DLD1 (cell line): ENCODE data around the gene TFCP2.

ENCODE experiments used
- in situ Hi-C: cut with HindIII; loops from 2 replicates; pipeline ENCODE4 v1.10.0; 2017; ENCODE audit warnings: low sequenced_read_pairs

Gene TFCP2

DNA sequence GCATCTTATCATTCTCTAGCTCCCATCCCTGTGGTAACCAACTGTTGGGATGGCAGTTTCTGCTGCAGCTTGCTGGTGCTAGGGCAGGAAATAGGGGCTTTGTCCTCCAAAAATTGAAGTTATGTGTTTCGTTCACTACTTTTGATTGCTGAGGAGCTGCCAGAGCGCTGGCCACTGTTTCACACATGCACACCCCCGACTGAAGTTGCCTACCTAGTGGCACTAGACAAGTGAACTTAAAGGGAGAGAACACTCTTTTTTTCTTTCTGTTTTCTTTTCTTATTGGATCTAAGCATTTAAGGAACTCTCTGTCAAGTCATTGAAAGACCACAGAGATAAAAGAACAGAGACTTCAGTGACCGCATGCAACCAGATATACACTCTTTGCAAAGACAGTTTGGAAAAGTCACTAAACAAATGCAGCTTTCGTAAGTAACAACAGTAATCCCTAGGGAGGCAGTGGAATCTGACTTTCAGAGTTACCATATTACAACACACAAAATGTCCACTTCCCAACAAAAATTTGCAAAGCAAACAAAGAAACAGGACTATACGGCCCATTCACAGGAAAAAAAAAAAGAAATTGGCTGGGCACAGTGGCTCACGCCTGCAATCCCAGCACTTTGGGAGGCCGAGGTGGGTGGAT is 12.0 kb downstream of the TFCP2 start:
- in situ Hi-C loops: no loop called here

- in situ Hi-C loops: no loop called here
Observed at GRCh38 chr12:51156245-51156765, 16.6 kb downstream of the TFCP2 start.

DNA sequence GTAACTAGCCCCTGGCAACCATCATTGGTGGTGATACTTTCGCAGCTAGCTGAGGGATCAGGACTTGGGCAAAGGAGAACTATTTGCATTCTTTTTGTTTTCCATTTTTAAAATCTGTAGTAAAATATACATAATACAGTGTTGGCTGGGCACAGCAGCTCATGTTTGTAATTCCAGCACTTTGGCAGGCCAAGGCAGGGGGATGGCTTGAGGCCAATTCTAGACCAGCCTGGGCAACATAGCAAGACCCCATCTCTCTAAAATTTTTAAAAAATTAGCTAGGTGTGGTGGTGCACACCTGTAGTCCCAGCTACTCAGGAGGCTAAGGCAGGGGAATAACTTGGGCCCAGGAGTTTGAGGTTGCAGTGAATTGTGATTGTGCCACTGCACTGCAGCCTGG is 20.0 kb downstream of the TFCP2 start:
- in situ Hi-C loops: no loop called here

DNA sequence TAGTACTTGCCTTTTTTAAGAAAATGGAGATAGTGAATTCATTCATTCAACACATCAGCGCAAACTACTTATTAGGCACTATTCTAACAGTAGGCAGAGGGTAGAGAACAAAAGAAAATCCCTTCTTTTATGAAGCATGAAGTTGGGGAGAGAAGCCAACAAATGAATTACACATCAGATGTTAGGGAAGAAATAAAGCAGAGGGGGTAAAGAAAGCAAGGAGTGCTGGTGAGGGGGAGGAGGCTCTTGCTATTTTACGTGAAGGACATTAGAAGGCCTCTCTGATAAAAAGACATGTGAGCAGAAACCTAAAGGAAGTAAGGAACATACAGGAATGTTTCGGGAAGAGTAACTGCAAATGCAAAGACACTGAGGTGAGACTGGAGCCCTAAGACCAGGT is 22.2 kb downstream of the TFCP2 start:
- in situ Hi-C loops: no loop called here

GRCh38 chr12:51147309-51147708 is 25.6 kb downstream of the TFCP2 start:
- in situ Hi-C loops: no loop called here

GRCh38 chr12:51139292-51139844 is 33.6 kb downstream of the TFCP2 start:
- in situ Hi-C loops: no loop called here

GRCh38 chr12:51132693-51133092 is 40.2 kb downstream of the TFCP2 start:
- in situ Hi-C loops: no loop called here

- in situ Hi-C loops: no loop called here
Observed at GRCh38 chr12:51131745-51132521, 41.0 kb downstream of the TFCP2 start.

GRCh38 chr12:51128919-51129318 is 44.0 kb downstream of the TFCP2 start:
- in situ Hi-C loops: no loop called here

DNA sequence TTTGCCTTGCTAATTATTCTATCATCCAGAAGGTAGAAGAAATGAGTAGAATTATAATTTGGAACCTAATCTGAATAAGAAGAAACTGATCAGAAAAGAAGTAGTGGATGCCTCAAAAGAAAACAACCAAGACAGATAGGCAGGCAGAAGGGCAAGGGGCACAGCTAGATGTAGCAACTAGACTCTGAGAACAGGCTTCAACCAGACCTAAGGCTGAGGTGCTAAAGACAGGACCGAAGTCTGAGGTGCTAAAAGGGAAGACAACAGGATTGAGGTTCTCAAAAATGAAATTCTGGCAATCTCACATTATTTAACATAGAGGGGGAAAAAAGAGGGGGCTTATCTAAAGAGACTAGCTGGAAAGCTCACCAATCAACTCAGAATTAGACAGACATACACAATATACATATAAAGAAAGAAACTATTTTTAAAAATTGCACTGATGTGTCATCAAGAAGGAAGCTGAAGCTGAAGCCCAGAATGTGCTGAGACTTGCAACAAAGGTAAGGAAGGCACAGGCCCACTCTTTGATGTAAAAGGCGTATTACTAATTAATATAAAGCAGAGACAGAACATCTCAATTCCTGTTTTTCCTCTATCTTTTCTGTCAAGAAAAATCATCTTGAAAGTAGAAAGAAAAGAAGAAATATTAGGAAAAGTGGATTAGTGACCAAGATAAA is 45.7 kb downstream of the TFCP2 start:
- in situ Hi-C loops: no loop called here

DNA sequence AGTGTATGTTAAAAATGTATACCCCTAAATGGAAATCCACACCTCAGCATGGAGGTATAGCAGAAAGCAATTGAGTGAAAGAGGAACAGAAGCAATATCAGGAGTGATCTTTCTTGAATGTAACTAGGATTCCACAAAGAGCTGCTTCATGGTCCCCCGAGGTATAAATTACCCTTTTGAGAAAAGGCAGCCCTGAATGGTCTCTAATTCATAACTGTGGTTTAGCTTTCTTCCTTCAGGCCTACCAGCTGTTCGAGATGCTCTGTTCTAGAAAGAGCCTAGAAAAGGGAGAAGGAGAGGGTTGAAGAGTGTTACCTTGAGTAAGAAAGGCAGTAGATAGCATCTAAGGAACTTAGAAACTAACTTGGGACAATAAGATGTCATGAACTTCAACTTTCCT is 46.6 kb downstream of the TFCP2 start:
- in situ Hi-C loops: no loop called here

DNA sequence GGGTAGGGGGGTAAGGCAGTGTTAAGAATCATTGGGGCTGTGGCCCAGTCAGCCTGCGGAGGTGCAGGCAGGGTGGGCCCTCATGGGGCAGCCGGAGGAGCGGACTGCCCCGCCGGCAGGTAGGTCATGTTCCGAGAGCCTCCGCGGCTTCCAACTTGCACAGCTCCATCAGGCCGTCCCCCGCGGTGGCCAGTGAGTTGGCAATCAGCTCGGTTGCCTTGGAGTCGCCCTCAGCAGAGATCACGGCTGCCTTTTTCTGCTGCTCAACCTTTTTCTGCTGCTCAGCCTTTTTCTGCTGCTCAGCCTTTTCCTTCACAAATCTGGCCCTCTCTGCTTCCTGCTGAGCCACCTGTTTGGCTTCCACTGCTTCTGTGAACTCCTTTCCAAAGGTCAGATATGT is 48.4 kb downstream of the TFCP2 start:
- in situ Hi-C loops: no loop called here

DNA sequence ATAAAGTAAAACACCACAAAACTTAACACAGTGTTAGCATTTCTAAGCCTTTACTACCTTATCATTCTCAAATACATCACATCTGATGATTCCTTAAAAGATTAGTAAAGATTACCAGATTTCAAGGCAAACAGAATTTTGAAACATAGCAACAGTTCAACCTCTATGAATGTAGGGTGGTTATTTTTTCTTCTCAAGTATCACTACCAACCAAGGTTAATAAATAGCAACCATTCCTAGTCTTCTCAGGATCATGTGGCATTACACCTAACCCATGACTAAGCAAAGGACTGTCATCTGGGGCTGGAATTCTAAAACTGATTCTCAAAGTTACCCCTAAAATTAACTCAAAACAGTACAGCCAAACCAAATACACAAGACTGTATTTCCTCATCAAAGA is 50.1 kb downstream of the TFCP2 start:
- in situ Hi-C loops: no loop called here

DNA sequence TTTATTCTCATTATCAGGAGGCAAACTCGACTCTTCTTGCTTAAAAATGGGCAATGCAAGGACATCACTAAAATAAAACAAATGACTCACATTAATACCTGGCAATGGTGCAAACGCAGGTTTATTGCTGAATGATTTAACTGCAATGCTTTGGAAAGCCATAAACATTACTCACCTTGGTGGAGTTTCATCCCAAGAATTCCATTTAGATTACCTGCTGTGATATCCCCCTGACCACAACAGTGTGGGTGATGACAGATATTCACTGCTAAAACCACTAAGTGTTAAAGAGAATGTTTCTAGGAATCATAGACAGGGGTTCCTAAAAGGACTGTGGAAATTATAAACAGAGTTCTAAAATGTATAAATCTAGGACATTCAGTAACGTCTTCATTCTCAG is 54.2 kb downstream of the TFCP2 start:
- in situ Hi-C loops: no loop called here

DNA sequence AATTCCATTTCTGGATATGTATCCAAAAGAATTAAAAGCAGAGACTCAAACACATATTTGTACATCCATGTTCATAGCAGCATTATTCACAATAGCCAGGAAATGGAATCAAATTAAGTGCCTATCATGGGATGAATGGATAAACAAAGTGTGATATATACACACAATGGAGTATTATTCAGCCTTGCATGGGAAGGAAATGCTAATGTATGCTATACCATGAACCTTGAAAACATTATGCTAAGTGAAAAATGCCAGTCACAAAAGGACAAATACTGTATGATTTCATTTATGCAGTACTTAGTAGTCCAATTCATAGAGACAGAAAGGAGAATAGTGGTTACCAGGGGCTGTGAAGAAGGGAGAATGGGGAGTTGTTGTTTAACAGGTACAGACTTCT is 57.4 kb downstream of the TFCP2 start:
- in situ Hi-C loops: no loop called here

DNA sequence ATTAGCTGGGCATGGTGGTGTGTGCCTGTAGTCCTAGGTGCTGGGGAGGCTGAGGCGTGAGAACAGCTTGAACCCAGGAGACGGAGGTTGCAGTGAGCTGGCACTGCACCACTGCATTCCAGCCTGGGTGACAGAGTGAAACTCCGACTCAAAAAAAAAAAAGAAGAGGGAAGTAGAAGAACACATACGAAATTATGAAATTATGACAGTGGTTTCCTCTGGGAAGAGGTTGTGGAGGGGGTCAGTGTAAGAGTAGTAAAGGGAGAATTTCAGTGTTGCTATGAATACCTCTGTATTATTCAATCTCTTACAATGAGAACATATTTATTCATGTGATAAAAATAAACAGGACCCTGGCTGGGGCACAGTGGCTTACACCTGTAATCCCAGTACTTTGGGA is 64.8 kb downstream of the TFCP2 start:
- in situ Hi-C loops: no loop called here

DNA sequence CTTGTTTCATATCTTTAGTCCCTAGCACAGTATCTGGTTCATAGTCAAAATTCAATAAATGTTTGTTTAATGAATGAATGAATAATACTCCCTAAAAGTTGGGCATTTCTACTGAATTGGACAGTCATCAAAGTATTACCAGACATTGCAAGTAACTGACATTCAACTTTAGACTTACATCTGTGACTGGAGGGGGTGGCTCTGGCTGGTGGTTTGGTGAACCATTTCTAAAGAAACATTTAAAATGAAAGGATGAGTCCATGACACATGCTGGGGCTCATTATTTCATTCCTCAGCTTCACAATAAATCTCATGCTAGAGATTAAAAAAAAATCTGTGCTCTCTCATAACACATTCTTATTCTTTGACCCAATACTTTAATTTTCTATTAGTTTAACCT is 69.0 kb downstream of the TFCP2 start:
- in situ Hi-C loops: no loop called here

GRCh38 chr12:51098611-51099010 is 74.3 kb downstream of the TFCP2 start:
- in situ Hi-C loops: no loop called here

- in situ Hi-C loops: no loop called here
Observed at GRCh38 chr12:51090705-51091229, 82.2 kb downstream of the TFCP2 start.

DNA sequence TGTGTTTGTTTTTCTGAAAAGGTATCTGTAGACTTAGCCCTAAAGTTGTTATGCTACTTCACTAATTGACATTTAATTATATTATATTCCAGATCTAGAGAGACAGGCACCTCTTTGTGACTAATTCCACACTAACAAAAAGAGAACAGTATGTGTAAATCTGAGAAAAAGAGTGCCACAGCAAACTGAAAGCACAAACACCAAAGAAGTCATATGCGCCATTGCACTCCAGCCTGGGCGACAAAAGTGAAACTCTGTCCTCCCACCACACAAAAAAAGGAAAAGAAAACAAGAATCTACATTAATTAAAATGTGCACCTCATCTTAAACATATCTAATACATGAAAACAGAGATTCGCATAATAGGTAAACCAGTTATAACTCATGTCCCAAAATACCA is 85.1 kb downstream of the TFCP2 start:
- in situ Hi-C loops: no loop called here

- in situ Hi-C loops: no loop called here
Observed at GRCh38 chr12:51086933-51087332, 86.0 kb downstream of the TFCP2 start.
